ENCODE results near the gene DGAT2. TPM values are rescaled to one million over a fixed set of nuclear protein-coding genes. Genes with fewer than 3 reads are reported as not detected.

The DGAT2 gene
- total RNA-seq, 2 donors from 2014 or later, result 6.0 to 14.2 TPM

- Histone ChIP-seq H3K27me3 (ENCODE audit: control insufficient read depth, insufficient read depth, low read length, poor library complexity, severe bottlenecking) (no peaks in the 10 kb centered on the region), H3K9me3 (ENCODE audit: control insufficient read depth, low read length) (no peaks in the 10 kb centered on the region), H3K9ac (ENCODE audit: extremely low read depth, low read length, poor library complexity, severe bottlenecking) (no peak overlapping the region), H3K4me3 (ENCODE audit: low read length) (no peak overlapping the region), H3K36me3 (ENCODE audit: control insufficient read depth, insufficient read depth, low read length) (no peaks in the 10 kb centered on the region), H3K27ac (ENCODE audit: low read depth, low read length) (no peak overlapping the region), H3K4me1 (ENCODE audit: control insufficient read depth, insufficient read depth, low read length) (no peaks in the 10 kb centered on the region)
- H3K36me3 Mint-ChIP-seq (ENCODE audit: low read depth), result peaks cover 3% of the 10 kb centered on the region
- no peak overlapping the region for H3K4me3 Mint-ChIP-seq
- peak; percentile 92 for TF ChIP-seq CTCF (conservative IDR thresholded peaks at IDR 0.05)
- DNase-seq, result peak; percentile 94
- WGBS, 2 experiments (ENCODE audit: insufficient coverage in 1 of 2, insufficient read length in 1 of 2), result 56 to 74% methylated on average over 7 to 10 of the region's 10 CpGs
- H3K27me3 Mint-ChIP-seq (ENCODE audit: insufficient read depth), result peaks cover 3% of the 10 kb centered on the region
- peaks cover 4% of the 10 kb centered on the region for H3K4me1 Mint-ChIP-seq
- no peaks in the 10 kb centered on the region for H3K9me3 Mint-ChIP-seq
- H3K27ac Mint-ChIP-seq, result no peak overlapping the region
Observed at GRCh38 chr11:75802913-75803820, 34.6 kb downstream of the DGAT2 start.

- H3K36me3 Mint-ChIP-seq (ENCODE audit: low read depth), result no peaks in the 10 kb centered on the region
- H3K9me3 Mint-ChIP-seq, result no peaks in the 10 kb centered on the region
- no peaks in the 10 kb centered on the region for H3K27me3 ChIP-seq (ENCODE audit: control insufficient read depth, insufficient read depth, low read length, poor library complexity, severe bottlenecking)
- H3K27ac Mint-ChIP-seq, result no peak overlapping the region
- peaks cover 4% of the 10 kb centered on the region for H3K27me3 Mint-ChIP-seq (ENCODE audit: insufficient read depth)
- no peak overlapping the region for H3K27ac ChIP-seq (ENCODE audit: low read depth, low read length)
- no peak overlapping the region for H3K9ac ChIP-seq (ENCODE audit: extremely low read depth, low read length, poor library complexity, severe bottlenecking)
- no peaks in the 10 kb centered on the region for H3K9me3 ChIP-seq (ENCODE audit: control insufficient read depth, low read length)
- peaks cover 11% of the 10 kb centered on the region for H3K4me1 ChIP-seq (ENCODE audit: control insufficient read depth, insufficient read depth, low read length)
- 78 to 79% methylated on average over 2 of the region's 2 CpGs for WGBS, 2 experiments (ENCODE audit: insufficient coverage in 1 of 2, insufficient read length in 1 of 2)
- no peak for TF ChIP-seq CTCF (conservative IDR thresholded peaks at IDR 0.05)
- H3K36me3 ChIP-seq (ENCODE audit: control insufficient read depth, insufficient read depth, low read length), result no peaks in the 10 kb centered on the region
- no peak overlapping the region for H3K4me3 Mint-ChIP-seq
- peaks cover 33% of the 10 kb centered on the region for H3K4me1 Mint-ChIP-seq
- no peak overlapping the region for H3K4me3 ChIP-seq (ENCODE audit: low read length)
- no peak for DNase-seq
Observed at GRCh38 chr11:75809111-75809510, 40.5 kb downstream of the DGAT2 start.

- Mint-ChIP-seq H3K27me3 (ENCODE audit: insufficient read depth) (peaks cover 4% of the 10 kb centered on the region), H3K4me1 (peaks cover 33% of the 10 kb centered on the region), H3K4me3 (no peak overlapping the region), H3K9me3 (no peaks in the 10 kb centered on the region), H3K36me3 (ENCODE audit: low read depth) (no peaks in the 10 kb centered on the region), H3K27ac (no peak overlapping the region)
- no peak for TF ChIP-seq CTCF (conservative IDR thresholded peaks at IDR 0.05)
- 94 to 96% methylated on average over 2 of the region's 2 CpGs for WGBS, 2 experiments (ENCODE audit: insufficient coverage in 1 of 2, insufficient read length in 1 of 2)
- Histone ChIP-seq H3K9ac (ENCODE audit: extremely low read depth, low read length, poor library complexity, severe bottlenecking) (no peak overlapping the region), H3K36me3 (ENCODE audit: control insufficient read depth, insufficient read depth, low read length) (no peaks in the 10 kb centered on the region), H3K9me3 (ENCODE audit: control insufficient read depth, low read length) (no peaks in the 10 kb centered on the region), H3K4me3 (ENCODE audit: low read length) (no peak overlapping the region), H3K27ac (ENCODE audit: low read depth, low read length) (no peak overlapping the region), H3K4me1 (ENCODE audit: control insufficient read depth, insufficient read depth, low read length) (peaks cover 11% of the 10 kb centered on the region), H3K27me3 (ENCODE audit: control insufficient read depth, insufficient read depth, low read length, poor library complexity, severe bottlenecking) (no peaks in the 10 kb centered on the region)
- no peak for DNase-seq
Observed at GRCh38 chr11:75809991-75810390, 41.4 kb downstream of the DGAT2 start.

Data from endodermal cell (in vitro differentiated cells).